HG02763 (cell line): Measurements from ENCODE around the gene C5orf63.
"Not testable (repeated sequence)": the region's sequence is repeated elsewhere in the genome, so short reads cannot be mapped to it uniquely, and the experiment has no call there.

Experiments
- ATAC-seq: cut with Tn5 transposase; IDR thresholded peaks from one replicate; pipeline ENCODE4 v1.9.1; 2021; ENCODE audit warnings: mild to moderate bottlenecking, moderate library complexity; ENCODE audit not compliant: unreplicated experiment

The C5orf63 gene

DNA sequence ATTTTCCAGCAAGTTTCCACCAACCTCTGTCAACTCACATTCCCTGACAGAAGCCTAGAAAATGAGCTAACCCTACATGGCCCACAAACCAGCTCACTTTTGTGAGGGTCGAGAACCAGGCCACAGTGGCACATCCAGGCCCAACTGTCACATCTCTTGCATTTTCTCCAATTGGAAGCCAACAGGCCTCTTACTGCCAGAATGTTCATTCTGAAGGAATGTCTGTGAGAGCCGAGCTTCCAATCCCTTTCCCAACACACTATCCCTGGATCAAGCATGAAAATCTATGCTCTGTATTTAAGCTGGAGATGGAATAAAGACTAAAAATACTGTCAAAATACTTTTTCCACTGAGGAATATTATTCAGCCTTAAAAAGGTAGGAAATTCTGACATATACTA lies 62.9 kb downstream of the C5orf63 start:
- ATAC-seq: no peak

DNA sequence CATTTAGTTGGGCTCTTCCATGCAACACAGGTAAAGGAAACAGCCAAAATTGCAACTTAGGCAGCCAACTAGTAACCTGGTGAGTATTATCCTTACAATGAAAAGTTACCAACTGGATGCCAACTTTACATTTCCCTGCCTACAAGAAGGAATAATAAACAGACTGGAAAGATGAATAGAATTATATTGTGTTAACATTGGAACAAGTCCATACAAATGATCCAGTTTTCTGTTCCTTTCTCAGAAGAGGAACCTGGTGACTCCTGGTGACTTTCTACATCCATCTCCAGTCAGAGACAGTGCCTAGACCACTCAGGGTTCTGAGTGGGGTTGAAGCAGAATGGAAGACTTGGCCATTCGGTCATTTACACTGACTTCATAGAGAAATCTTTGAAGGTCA lies 63.5 kb downstream of the C5orf63 start:
- ATAC-seq: no peak

GRCh38 chr5:127008300-127008975 lies 64.9 kb downstream of the C5orf63 start:
- no peak for ATAC-seq

DNA sequence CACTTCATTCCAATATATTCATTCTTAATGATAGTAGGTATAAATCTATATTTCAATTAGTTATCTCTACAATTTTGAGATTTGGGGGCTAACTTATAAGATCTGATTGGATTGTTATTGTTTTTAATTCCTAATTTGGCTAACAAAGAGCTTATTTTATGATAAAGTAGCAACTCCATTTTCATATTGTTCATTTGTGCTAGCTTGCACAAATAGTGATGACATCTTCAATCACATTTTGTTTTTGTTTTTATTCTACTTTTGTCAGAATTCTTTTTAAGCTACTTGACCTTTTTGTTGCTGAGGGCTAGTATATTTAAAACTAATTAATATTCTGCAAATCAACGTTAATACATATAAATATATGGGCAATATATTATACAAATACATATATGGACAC lies 65.8 kb downstream of the C5orf63 start:
- ATAC-seq: no peak

DNA sequence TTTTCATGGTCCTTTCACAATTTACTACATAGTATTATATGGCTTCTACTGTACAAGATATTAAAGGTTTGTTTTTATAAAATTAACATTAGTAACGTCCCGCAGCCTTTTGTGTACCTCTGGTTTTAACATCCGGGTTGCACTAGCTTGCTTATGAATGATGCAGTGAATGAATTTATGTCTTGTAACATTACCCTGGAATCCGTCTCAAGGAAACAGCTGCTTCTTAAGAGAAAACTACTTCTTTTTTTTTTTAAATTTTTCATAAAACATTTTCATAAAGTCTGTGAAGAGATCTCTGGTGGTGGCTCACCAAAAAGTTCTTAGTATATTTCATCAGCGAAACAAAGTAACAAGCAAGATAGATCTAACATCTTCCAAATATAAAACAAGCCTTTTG lies 66.6 kb downstream of the C5orf63 start:
- ATAC-seq: no peak

DNA sequence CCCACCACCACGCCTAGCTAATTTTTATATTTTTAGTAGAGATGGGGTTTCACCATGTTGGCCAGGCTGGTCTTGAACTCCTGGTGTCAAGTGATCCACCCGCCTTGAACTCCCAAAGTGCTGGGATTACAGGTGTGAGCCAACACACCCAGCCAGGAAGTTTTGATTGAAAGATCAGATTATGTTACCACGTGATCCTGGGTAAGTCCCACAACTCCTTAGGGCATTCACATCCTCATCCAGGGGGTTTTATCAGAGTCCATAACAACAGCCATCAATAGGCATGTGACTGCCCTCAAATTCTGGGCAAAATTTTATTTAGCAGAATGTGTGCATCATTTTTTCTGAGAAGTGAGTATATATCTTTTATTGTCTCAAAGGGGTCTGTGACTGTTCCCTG lies 68.0 kb downstream of the C5orf63 start:
- ATAC-seq: not testable (repeated sequence)

- no peak for ATAC-seq
Observed at GRCh38 chr5:127004721-127005120, 68.6 kb downstream of the C5orf63 start.

- ATAC-seq: no peak
Observed at GRCh38 chr5:127003798-127004495, 69.4 kb downstream of the C5orf63 start.

DNA sequence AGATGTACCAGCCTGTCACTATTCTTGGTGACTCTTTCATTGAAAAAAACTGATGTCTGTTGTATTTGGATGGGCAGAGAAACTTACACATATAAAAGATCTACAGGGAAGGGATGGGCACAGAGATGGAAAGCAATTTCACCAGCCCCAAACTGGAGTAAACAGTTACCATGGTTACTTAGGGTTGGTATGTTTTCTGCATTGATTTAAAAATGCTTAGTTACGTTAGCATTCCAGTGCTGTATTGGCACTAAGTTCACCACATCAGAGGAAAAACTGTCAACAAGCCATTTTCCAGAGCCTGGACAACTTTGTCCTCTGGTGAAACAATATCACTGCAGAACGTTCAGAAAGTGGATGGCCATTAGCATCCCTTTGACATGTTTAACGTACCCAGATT lies 70.9 kb downstream of the C5orf63 start:
- no peak for ATAC-seq

DNA sequence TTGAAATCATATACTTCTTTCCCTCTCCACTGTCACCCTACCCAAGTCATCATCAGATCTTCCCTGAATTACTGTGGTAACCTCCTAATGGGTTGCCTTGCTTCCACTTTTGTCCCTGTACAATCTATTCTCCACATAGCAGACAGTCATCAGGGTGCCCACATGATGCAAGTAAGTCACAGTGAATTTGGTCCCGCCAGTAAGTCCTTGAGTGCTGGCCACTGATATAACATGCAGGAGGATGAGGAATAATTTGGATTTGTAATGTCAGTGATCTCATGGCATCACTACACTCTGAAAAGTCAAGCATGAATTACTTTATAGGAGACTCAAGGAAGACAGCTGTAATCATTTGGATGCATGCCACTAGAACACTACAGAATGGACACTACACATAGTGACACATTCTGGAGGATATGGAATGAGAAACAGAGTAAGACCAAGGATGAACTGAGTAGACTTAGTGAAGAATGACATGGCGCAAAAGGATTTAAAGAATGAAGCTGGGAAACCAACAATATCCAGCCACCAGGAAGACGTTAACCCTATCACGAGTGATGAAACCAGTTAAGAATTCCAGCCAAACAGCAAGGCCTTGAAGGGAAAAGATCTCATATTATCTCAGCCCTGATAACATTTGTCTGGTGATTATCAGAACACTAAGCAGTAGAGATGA lies 71.5 kb downstream of the C5orf63 start:
- ATAC-seq: no peak
